Measurements from ENCODE around the gene GAS7. TPM values are rescaled to one million over a fixed set of nuclear protein-coding genes. Genes with fewer than 3 reads are reported as not detected.

The GAS7 gene
- total and polyA plus RNA-seq, 9 of the 15 experiments (the other 6 are each of a cell fraction or from before 2014, with no cell fraction given): 0.11 to 0.33 TPM; not detected in 7

- TF ChIP-seq BRF2 (IDR thresholded peaks at IDR 0.05; ENCODE audit: borderline replicate concordance, insufficient read depth, insufficient read length) (no peak), PRMT5 (CRISPR knock-in tag; IDR thresholded peaks at IDR 0.05) (no peak), RBM15 (IDR thresholded peaks at IDR 0.05; ENCODE audit: insufficient read depth, low read length) (no peak), ZFX (CRISPR knock-in tag; IDR thresholded peaks at IDR 0.05) (no peak), NELFE (IDR thresholded peaks at IDR 0.05; ENCODE audit: insufficient read depth, insufficient read length) (no peak), RBM14 (IDR thresholded peaks at IDR 0.05; ENCODE audit: borderline replicate concordance, insufficient read depth, low read depth, low read length) (no peak), ZNF57 (CRISPR knock-in tag; IDR thresholded peaks at IDR 0.05) (no peak)
Observed at GRCh38 chr17:9916108-9916507, 282.3 kb downstream of the GAS7 start (continued).

- ATAC-seq: no peak
- H3K4me2 ChIP-seq (ENCODE audit: insufficient read depth, low read length): no peak overlapping the region
- H3K27ac ChIP-seq (ENCODE audit: extremely low read depth, low read depth, low read length): no peak overlapping the region
- H3K9ac ChIP-seq (ENCODE audit: insufficient read depth in 1 of 2, low read depth in 2 of 2, low read length in 2 of 2): no peak overlapping the region
- H3K9me1 ChIP-seq (ENCODE audit: control insufficient read depth, insufficient read depth, low read length): no peaks in the 10 kb centered on the region
- no peaks in the 10 kb centered on the region for H3K79me2 ChIP-seq (ENCODE audit: control insufficient read depth, insufficient read depth, low read length)
- H4K20me1 ChIP-seq (replicated peaks; ENCODE audit: control insufficient read depth, insufficient read depth, low read length): no peaks in the 10 kb centered on the region
- no peak overlapping the region for H3K4me3 ChIP-seq
- 0% methylated on average over 5 of the region's 5 CpGs for WGBS (ENCODE audit: insufficient coverage, low coverage, missing lambda C conversion rate)
- in situ Hi-C loops (cut with MboI) (no loop called here), intact Hi-C loops (cut with micrococcal nuclease) (no loop called here)
- no peaks in the 10 kb centered on the region for H3K9me3 ChIP-seq (replicated peaks; ENCODE audit: control insufficient read depth, insufficient read depth, low read depth, low read length)
- ChIA-PET CTCF (ENCODE audit: low intra/inter-chr PET ratio) (no interaction called here), POLR2A (no interaction called here)
- peaks cover 0 to 5% of the 10 kb centered on the region in 2 experiments; a peak in 1 of 5 replicates for H3K27me3 ChIP-seq (ENCODE audit: control insufficient read depth in 2 of 2, insufficient read depth in 2 of 2, low read length in 2 of 2)
- no TSS peak for BruUV-seq (replicated peaks)
- FAIRE-seq: no peak
- H3K4me1 ChIP-seq (replicated peaks in 1 of 2; ENCODE audit: control insufficient read depth in 2 of 2, insufficient read depth in 2 of 2, low read length in 2 of 2): no peaks in the 10 kb centered on the region
- DNase-seq (ENCODE audit: extremely low read depth in 1 of 4, low spot score in 3 of 4): no peak
- no peaks in the 10 kb centered on the region for H3K36me3 ChIP-seq (ENCODE audit: control insufficient read depth, insufficient read depth, low read length)
- no peak overlapping the region for H2AFZ ChIP-seq (ENCODE audit: low read depth, low read length)
- TF ChIP-seq ZNF512 (tag; IDR thresholded peaks at IDR 0.05) (no peak), NR1H2 (CRISPR knock-in tag; IDR thresholded peaks at IDR 0.05) (no peak), ZNF174 (CRISPR knock-in tag; IDR thresholded peaks at IDR 0.05) (no peak), EP300 (IDR thresholded peaks at IDR 0.05; ENCODE audit: low read length) (no peak), PPARD (CRISPR knock-in tag; IDR thresholded peaks at IDR 0.05) (no peak), MYC (IDR thresholded peaks at IDR 0.05; ENCODE audit: low read depth, low read length) (no peak), MYC (CRISPR knock-in tag; IDR thresholded peaks at IDR 0.05; ENCODE audit: borderline replicate concordance, low read depth) (no peak)
- TF ChIP-seq, protein P1, sequence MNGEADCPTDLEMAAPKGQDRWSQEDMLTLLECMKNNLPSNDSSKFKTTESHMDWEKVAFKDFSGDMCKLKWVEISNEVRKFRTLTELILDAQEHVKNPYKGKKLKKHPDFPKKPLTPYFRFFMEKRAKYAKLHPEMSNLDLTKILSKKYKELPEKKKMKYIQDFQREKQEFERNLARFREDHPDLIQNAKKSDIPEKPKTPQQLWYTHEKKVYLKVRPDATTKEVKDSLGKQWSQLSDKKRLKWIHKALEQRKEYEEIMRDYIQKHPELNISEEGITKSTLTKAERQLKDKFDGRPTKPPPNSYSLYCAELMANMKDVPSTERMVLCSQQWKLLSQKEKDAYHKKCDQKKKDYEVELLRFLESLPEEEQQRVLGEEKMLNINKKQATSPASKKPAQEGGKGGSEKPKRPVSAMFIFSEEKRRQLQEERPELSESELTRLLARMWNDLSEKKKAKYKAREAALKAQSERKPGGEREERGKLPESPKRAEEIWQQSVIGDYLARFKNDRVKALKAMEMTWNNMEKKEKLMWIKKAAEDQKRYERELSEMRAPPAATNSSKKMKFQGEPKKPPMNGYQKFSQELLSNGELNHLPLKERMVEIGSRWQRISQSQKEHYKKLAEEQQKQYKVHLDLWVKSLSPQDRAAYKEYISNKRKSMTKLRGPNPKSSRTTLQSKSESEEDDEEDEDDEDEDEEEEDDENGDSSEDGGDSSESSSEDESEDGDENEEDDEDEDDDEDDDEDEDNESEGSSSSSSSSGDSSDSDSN (IDR thresholded peaks at IDR 0.05; ENCODE audit: borderline replicate concordance in 1 of 2, low read depth in 2 of 2, low read length in 2 of 2): no peak
- TF ChIP-seq, protein P2, sequence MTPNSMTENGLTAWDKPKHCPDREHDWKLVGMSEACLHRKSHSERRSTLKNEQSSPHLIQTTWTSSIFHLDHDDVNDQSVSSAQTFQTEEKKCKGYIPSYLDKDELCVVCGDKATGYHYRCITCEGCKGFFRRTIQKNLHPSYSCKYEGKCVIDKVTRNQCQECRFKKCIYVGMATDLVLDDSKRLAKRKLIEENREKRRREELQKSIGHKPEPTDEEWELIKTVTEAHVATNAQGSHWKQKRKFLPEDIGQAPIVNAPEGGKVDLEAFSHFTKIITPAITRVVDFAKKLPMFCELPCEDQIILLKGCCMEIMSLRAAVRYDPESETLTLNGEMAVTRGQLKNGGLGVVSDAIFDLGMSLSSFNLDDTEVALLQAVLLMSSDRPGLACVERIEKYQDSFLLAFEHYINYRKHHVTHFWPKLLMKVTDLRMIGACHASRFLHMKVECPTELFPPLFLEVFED (CRISPR knock-in tag; conservative IDR thresholded peaks at IDR 0.05): no peak
Observed at GRCh38 chr17:9913476-9913875, 284.9 kb downstream of the GAS7 start.
